ENCODE data around the gene PGF.

- no peak for TF ChIP-seq POLR2A (IDR thresholded peaks at IDR 0.05)
- TF ChIP-seq, protein P1, sequence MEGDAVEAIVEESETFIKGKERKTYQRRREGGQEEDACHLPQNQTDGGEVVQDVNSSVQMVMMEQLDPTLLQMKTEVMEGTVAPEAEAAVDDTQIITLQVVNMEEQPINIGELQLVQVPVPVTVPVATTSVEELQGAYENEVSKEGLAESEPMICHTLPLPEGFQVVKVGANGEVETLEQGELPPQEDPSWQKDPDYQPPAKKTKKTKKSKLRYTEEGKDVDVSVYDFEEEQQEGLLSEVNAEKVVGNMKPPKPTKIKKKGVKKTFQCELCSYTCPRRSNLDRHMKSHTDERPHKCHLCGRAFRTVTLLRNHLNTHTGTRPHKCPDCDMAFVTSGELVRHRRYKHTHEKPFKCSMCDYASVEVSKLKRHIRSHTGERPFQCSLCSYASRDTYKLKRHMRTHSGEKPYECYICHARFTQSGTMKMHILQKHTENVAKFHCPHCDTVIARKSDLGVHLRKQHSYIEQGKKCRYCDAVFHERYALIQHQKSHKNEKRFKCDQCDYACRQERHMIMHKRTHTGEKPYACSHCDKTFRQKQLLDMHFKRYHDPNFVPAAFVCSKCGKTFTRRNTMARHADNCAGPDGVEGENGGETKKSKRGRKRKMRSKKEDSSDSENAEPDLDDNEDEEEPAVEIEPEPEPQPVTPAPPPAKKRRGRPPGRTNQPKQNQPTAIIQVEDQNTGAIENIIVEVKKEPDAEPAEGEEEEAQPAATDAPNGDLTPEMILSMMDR (IDR thresholded peaks at IDR 0.05), result no peak
Measured at GRCh38 chr14:74942608-74943007, 12.8 kb downstream of the PGF start.
